Epithelial cell of proximal tubule (primary cell): Measurements from ENCODE around the gene PDE6A. TPM values are rescaled to one million over a fixed set of nuclear protein-coding genes. Genes with fewer than 3 reads are reported as not detected.

Experiments
- DNase-seq: peaks from one replicate; pipeline ENCODE4 v3.0.0-alpha.2; 2011; ENCODE audit warnings: low read depth
- H3K4me3 ChIP-seq: 2 replicates; pipeline ENCODE4 v1.5.1; 2011; ENCODE audit warnings: low read depth, mild to moderate bottlenecking, low read length
- CTCF ChIP-seq: conservative IDR thresholded peaks from 2 replicates; pipeline ENCODE4 v1.5.1; 2012; ENCODE audit warnings: low read depth, mild to moderate bottlenecking, low read length
- total RNA-seq: library from RNA; depleted of rRNA; stranded (reverse); fragments of >200 nt; gene quantifications from 2 replicates; pipeline ENCODE4 v1.2.3, GENCODE V29; 2015

PDE6A gene
- total RNA-seq, 1 donor from 2014 or later, result not detected

GRCh38 chr5:149924486-149924885 lies 20.1 kb downstream of the PDE6A start:
- DNase-seq, result no peak
- TF ChIP-seq CTCF, result no peak
- H3K4me3 ChIP-seq, result no peak overlapping the region

GRCh38 chr5:149922950-149923349 lies 21.6 kb downstream of the PDE6A start:
- no peak for DNase-seq
- H3K4me3 ChIP-seq, result no peak overlapping the region
- no peak for TF ChIP-seq CTCF

- DNase-seq, result no peak
- TF ChIP-seq CTCF, result no peak
- H3K4me3 ChIP-seq, result no peak overlapping the region
These were observed 23.0 kb downstream of the PDE6A start for GRCh38 chr5:149921597-149921996.

- no peak overlapping the region for H3K4me3 ChIP-seq
- no peak for DNase-seq
- no peak for TF ChIP-seq CTCF
These were observed 27.4 kb downstream of the PDE6A start for GRCh38 chr5:149917073-149917676.

GRCh38 chr5:149916334-149917072 lies 28.1 kb downstream of the PDE6A start:
- no peak for DNase-seq
- H3K4me3 ChIP-seq, result no peak overlapping the region
- TF ChIP-seq CTCF, result no peak

- DNase-seq, result no peak
- no peak for TF ChIP-seq CTCF
- H3K4me3 ChIP-seq, result no peak overlapping the region
These were observed 29.0 kb downstream of the PDE6A start for GRCh38 chr5:149915392-149916260.
